NT2/D1 (cell line): ENCODE measurements around the gene KCNJ4.

ENCODE experiments used
- DNase-seq: peaks from one replicate; pipeline ENCODE4 v3.0.0-alpha.2; 2011; ENCODE audit warnings: low read depth, low spot score
- H3K27me3 ChIP-seq: 2 replicates; pipeline ENCODE4 v1.6.0; 2011; ENCODE audit warnings: mild to moderate bottlenecking; ENCODE audit not compliant: insufficient read length, insufficient read depth
- H3K36me3 ChIP-seq: 2 replicates; pipeline ENCODE4 v1.6.1; 2011; ENCODE audit warnings: mild to moderate bottlenecking, low read length, mixed read lengths; ENCODE audit not compliant: insufficient read depth, insufficient read length
- H3K4me1 ChIP-seq: 2 replicates; pipeline ENCODE4 v1.5.1; 2011; ENCODE audit not compliant: insufficient read depth, insufficient read length
- H3K4me3 ChIP-seq: 2 replicates; pipeline ENCODE4 v1.5.1; 2011; ENCODE audit warnings: low read depth; ENCODE audit not compliant: insufficient read length
- H3K9ac ChIP-seq: 2 replicates; pipeline ENCODE4 v1.6.0; 2011; ENCODE audit warnings: low read depth; ENCODE audit not compliant: insufficient read length
- H3K9me3 ChIP-seq: 2 replicates; pipeline ENCODE4 v1.5.1; 2011; ENCODE audit warnings: mild to moderate bottlenecking, low read length; ENCODE audit not compliant: insufficient read depth
- SUZ12 ChIP-seq: IDR thresholded peaks from 2 replicates; pipeline ENCODE4 v1.6.1; 2011; ENCODE audit not compliant: insufficient read length, insufficient read depth; ENCODE audit errors: extremely low read depth
- YY1 ChIP-seq: IDR thresholded peaks from 2 replicates; pipeline ENCODE4 v1.6.1; 2011; ENCODE audit not compliant: insufficient read length, insufficient read depth
- ZNF274 ChIP-seq: IDR thresholded peaks from 2 replicates; pipeline ENCODE4 v1.6.1; 2011; ENCODE audit warnings: mild to moderate bottlenecking, low read depth, low read length

Gene KCNJ4

GRCh38 chr22:38482662-38483308 lies 27.8 kb upstream of the KCNJ4 start:
- peaks cover 4% of the 10 kb centered on the region for H3K4me1 ChIP-seq
- DNase-seq, result no peak
- no peaks in the 10 kb centered on the region for H3K9me3 ChIP-seq
- peaks cover 81% of the 10 kb centered on the region for H3K36me3 ChIP-seq
- H3K9ac ChIP-seq, result no peak overlapping the region
- H3K27me3 ChIP-seq, result no peaks in the 10 kb centered on the region
- H3K4me3 ChIP-seq, result no peak overlapping the region
- TF ChIP-seq ZNF274, result no peak
- no peak for TF ChIP-seq SUZ12
- TF ChIP-seq YY1, result no peak

GRCh38 chr22:38481871-38482332 lies 26.9 kb upstream of the KCNJ4 start:
- DNase-seq, result no peak
- H3K27me3 ChIP-seq, result no peaks in the 10 kb centered on the region
- H3K9ac ChIP-seq, result no peak overlapping the region
- H3K4me1 ChIP-seq, result peaks cover 4% of the 10 kb centered on the region
- TF ChIP-seq SUZ12, result no peak
- TF ChIP-seq YY1, result no peak
- TF ChIP-seq ZNF274, result no peak
- no peak overlapping the region for H3K4me3 ChIP-seq
- no peaks in the 10 kb centered on the region for H3K9me3 ChIP-seq
- H3K36me3 ChIP-seq, result peaks cover 74% of the 10 kb centered on the region

- no peak for DNase-seq
- H3K9ac ChIP-seq, result no peak overlapping the region
- H3K36me3 ChIP-seq, result peaks cover 68% of the 10 kb centered on the region
- H3K27me3 ChIP-seq, result no peaks in the 10 kb centered on the region
- peaks cover 4% of the 10 kb centered on the region for H3K4me1 ChIP-seq
- no peaks in the 10 kb centered on the region for H3K9me3 ChIP-seq
- no peak overlapping the region for H3K4me3 ChIP-seq
- no peak for TF ChIP-seq YY1
- no peak for TF ChIP-seq SUZ12
- TF ChIP-seq ZNF274, result no peak
Measured at GRCh38 chr22:38481162-38481870, 26.3 kb upstream of the KCNJ4 start.

GRCh38 chr22:38479096-38479837 lies 24.3 kb upstream of the KCNJ4 start:
- no peaks in the 10 kb centered on the region for H3K27me3 ChIP-seq
- no peak for DNase-seq
- H3K4me3 ChIP-seq, result no peak overlapping the region
- peaks cover 52% of the 10 kb centered on the region for H3K36me3 ChIP-seq
- no peaks in the 10 kb centered on the region for H3K9me3 ChIP-seq
- H3K4me1 ChIP-seq, result peaks cover 3% of the 10 kb centered on the region
- H3K9ac ChIP-seq, result no peak overlapping the region
- TF ChIP-seq SUZ12 (no peak), ZNF274 (no peak), YY1 (no peak)

- Histone ChIP-seq H3K36me3 (peaks cover 35% of the 10 kb centered on the region), H3K27me3 (no peaks in the 10 kb centered on the region), H3K9ac (no peak overlapping the region), H3K4me1 (peaks cover 4% of the 10 kb centered on the region), H3K9me3 (no peaks in the 10 kb centered on the region), H3K4me3 (no peak overlapping the region)
- TF ChIP-seq ZNF274 (no peak), SUZ12 (no peak), YY1 (no peak)
- no peak for DNase-seq
Measured at GRCh38 chr22:38477585-38477984, 22.6 kb upstream of the KCNJ4 start.

DNA sequence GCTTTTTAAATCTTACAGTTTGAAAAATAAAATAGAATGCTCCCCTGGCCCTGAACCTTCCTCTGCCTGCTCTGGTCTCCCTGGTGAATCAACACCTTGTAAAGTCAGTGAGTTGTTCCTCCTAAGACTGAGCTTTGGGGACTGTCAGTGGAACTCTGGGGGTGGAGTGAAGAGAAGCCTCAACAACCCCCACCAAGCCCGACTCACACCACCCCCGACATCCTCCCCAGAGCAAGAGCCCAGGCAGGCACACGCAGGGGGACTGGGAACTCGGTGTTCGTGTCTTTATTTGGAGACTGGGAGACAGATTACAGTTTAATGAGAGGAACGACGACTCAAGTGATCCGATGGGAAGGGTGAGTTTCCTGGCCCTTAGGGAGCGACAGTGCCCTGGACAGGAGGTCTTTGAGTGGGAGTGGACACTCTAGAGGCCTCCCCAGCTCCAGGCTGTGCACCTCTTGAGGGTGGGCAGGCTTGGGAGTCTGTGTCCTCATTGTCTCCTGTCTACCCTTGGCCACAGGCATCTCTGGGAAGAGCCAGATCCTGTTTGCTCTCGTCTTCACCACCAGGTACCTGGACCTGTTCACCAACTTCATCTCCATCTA lies 19.1 kb upstream of the KCNJ4 start:
- H3K27me3 ChIP-seq, result no peaks in the 10 kb centered on the region
- no peak overlapping the region for H3K9ac ChIP-seq
- no peaks in the 10 kb centered on the region for H3K9me3 ChIP-seq
- TF ChIP-seq ZNF274 (no peak), YY1 (no peak), SUZ12 (no peak)
- H3K4me1 ChIP-seq, result peaks cover 7% of the 10 kb centered on the region
- no peak overlapping the region for H3K4me3 ChIP-seq
- H3K36me3 ChIP-seq, result peaks cover 8% of the 10 kb centered on the region
- no peak for DNase-seq
